Transverse colon (tissue), 3 donors: ENCODE measurements around the gene RTN3.

Experiments
- EP300 ChIP-seq: sonication (generic); formaldehyde crosslinking; IDR thresholded peaks from one replicate; pipeline ENCODE4 v1.6.1; 2017; ENCODE audit warnings: antibody characterized with exemption, low read depth
- TF ChIP-seq, protein P1 (sequence below), 5 experiments: fragments of 200-600 bp in 3 of 5; fragments of 450-650 bp in 2 of 5; sonication (generic) in 3 of 5; IDR thresholded peaks; 1 replicate in 2 of 5; 2 replicates in 3 of 5; pipeline ENCODE4 v1.5.1; 2016 to 2017; ENCODE audit warnings: antibody characterized with exemption in 5 of 5, inconsistent platforms in 3 of 5, mild to moderate bottlenecking in 2 of 5, moderate library complexity in 1 of 5

DNA sequence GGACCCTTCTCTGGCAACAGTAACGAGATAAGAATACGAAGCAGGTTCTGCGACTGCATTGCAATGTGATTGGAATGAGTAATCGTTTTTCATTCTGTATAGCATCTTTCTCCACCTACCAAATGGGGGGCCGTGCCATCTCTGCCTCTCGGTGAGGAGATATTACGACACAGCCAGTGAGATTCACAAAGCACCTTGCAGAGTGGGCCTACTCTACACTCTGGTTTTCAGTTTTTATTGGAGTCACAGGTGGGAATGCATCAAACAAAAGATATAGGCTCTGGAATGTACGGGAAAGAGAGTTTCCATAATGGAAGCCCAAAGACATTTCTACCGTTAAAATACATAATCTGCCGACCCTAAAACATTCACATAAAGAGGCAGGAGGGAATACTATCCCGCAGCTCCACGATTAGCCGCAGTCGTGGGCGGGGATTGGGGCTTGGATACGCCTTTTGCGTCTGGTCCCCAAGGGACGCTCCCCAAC lies 423 bp upstream of the RTN3 start:
- TF ChIP-seq, protein P1, sequence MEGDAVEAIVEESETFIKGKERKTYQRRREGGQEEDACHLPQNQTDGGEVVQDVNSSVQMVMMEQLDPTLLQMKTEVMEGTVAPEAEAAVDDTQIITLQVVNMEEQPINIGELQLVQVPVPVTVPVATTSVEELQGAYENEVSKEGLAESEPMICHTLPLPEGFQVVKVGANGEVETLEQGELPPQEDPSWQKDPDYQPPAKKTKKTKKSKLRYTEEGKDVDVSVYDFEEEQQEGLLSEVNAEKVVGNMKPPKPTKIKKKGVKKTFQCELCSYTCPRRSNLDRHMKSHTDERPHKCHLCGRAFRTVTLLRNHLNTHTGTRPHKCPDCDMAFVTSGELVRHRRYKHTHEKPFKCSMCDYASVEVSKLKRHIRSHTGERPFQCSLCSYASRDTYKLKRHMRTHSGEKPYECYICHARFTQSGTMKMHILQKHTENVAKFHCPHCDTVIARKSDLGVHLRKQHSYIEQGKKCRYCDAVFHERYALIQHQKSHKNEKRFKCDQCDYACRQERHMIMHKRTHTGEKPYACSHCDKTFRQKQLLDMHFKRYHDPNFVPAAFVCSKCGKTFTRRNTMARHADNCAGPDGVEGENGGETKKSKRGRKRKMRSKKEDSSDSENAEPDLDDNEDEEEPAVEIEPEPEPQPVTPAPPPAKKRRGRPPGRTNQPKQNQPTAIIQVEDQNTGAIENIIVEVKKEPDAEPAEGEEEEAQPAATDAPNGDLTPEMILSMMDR (IDR thresholded peaks at IDR 0.05), result no peak
- no peak for TF ChIP-seq EP300
